H54 (cell line): ENCODE measurements around the gene DCAKD.
A peak's percentile ranks its signal among the peaks of the same experiment; 100 is the strongest.

Source experiments
- DNase-seq: peaks from one replicate; pipeline ENCODE4 v3.0.0; 2011; ENCODE audit warnings: low spot score, mixed read lengths; ENCODE audit not compliant: insufficient read length
- FAIRE-seq: peaks from 3 replicates; lab custom pipeline; 2011; peaks lifted over from hg19 to GRCh38; lab: Jason Lieb, UNC
- POLR2A ChIP-seq: IDR thresholded peaks from 2 replicates; pipeline ENCODE4 v1.6.1; 2011; ENCODE audit warnings: low read depth, mild to moderate bottlenecking, low read length

Gene DCAKD

GRCh38 chr17:45031231-45032173, 19.9 kb downstream of the DCAKD start:
- TF ChIP-seq POLR2A = no peak
- DNase-seq = no peak
- no peak for FAIRE-seq

DNA sequence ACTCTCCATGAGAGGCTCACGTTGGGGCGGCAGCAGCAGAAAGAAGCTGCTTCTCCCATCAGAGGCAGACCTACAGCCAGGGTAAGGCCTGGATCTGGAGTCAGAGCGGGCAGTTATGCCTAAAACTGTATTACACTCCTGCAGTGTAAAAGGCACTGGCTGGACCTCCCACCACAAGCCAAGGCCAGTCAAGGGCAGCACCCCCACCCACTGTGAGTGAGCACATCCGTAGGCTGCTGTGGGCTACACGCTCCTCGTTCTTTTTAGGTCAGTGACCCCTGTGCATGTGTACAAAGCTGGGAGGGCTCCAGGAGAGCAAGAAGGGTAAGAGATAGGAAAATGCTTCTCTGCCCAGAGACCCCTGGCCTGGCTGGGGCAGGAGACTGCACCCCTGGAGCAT, 20.7 kb downstream of the DCAKD start:
- no peak for FAIRE-seq
- no peak for TF ChIP-seq POLR2A
- DNase-seq = no peak

- no peak for TF ChIP-seq POLR2A
- FAIRE-seq (no peak), DNase-seq (no peak)
These were observed 21.5 kb downstream of the DCAKD start for GRCh38 chr17:45029758-45030423.

DNA sequence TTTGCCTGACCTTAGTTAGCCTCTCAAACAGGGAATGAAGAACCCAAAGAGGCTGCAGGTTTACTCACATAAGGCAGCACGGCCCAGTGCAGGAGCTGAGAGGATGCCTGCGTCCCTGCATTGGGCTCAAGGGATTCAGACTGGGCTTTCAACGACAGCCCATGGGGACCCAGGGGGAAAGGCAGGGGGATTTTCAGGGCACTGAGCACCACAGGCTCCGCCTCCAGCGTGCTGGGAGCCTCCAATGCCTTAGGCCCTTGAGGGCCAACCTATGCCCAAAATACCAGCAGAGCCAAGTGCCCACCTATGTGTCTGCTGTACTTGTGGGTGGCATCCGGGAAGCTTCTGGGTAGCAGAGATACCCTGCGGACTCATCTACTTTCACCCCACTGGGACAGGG, 22.3 kb downstream of the DCAKD start:
- no peak for FAIRE-seq
- no peak for TF ChIP-seq POLR2A

DNA sequence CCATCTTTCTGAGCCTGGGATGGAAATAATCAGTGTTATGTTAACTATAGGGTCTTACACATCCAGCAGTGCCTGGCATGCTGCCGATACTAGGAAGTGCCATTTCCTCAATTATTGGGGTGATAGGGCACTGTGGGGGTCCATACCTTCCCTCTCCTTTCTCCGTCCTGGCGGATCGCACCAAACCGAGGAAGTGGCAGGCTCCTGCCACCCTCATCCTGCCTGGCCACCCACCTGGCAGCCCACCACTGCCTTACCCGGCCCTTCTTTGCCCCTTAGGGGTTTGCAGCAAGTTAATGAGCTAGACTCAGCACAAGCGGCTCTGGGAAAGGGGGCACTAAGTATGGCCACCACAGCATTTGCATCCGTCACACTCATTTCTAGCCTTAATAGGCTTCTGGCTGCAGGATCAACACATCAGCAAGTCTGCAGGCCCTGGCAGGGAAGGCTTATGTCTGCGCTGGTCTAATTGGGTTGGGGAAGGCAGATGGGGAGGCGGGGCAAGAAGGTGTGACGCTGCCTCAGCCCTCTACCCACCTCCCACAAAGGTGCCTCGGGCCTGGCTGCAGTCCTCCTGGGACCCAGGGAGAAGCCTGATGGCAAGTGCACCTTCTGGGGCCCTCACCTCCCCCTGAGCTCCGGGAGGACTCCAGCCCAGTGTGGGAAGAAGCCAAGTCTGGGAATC, 28.6 kb downstream of the DCAKD start:
- DNase-seq (no peak), FAIRE-seq (no peak)
- no peak for TF ChIP-seq POLR2A

More for the DNA sequence above, 22.3 kb downstream of the DCAKD start:
- no peak for DNase-seq

DNA sequence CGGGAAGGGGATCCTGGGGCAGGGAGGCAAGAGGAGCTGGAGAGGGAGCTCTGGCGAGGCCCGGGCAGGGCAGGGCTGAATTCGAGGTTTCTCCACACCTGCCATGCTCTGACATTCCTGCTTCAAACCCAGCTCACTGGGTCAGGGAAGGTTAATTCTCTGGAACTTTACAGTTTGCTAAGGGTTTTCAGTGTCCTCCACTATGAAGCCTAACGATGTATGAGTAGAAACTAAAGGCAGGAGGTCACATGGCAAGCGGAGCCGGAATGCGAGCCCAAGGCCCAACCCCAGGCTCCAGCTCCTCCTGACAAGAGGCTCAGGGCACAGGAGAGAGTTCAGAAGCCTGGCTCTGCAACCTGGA, 29.2 kb downstream of the DCAKD start:
- FAIRE-seq = no peak
- no peak for TF ChIP-seq POLR2A
- no peak for DNase-seq

DNA sequence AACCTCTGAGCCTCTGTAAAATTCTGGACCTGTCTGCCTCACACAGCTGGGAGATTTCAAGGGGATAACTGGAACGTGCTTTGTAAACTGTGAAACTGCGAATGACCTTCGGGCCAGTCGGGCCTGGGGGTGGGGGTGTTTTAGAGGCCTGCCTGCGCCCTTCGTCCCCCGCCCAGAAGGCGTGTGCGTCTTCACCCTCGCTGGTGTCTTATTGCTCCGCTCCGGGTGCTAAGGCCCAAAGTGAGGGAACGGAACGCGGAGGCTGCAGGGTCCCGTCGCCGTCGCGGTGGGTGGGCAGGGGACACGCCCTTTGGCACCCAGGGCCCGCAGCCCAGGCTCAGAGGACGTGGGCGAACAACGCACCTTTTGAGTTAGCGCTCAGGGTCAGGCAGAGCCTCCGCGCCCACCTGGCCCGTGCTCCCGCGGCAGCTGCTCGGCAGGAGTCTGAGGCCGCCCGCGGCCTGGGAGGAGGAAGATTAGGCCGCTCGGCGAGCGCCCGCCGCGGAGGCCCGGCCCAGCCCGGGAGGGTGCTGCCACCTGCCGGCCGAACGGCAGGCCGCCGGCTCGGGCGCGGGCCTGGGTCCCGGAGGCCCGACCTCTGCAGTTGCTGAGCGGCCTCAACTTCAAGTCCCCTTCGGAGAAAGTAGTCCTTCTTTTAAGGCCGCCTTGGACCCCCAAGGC, 29.7 kb downstream of the DCAKD start:
- DNase-seq (peak; percentile 99), FAIRE-seq (no peak)
- TF ChIP-seq POLR2A = peak; percentile 24; the same call in 1 of the 2 replicates

DNA sequence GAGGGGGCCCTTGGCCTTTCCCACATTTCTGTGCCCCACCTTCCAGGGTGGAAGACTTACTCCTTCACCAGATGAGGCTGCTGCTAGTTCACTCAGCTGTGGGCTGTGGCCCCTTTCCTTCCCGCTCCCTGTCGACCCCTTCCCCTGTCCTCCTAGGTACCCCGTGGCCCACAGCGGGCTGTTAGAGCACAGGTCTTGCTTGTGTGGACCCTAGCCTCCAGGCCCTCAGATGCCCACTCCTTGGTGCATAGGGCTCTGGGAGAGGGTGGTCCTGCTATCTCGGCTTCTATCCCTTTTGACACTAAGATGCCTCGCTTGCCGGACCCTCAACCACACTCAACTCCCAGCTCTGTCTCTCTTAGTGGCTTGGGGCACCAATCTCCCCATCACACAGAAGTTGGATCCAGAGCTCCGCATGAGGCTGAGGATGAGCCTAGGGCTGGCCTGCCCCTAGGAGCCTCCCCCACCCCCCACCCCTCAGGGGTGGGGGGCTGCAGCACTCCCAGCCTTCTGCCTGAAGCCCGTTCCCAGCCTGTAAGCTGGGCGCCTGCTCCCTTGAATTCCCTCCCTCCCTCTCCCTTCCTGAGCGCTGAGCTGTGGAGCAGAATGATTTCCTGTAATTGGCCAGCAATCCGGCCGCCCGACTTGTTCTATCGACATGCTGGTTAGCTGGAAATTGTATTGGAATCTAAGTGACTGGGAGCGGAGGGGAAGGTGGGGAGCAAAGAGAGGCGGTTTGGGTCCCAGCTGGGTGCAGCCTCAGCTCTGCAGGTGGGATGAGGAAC, 30.9 kb downstream of the DCAKD start:
- FAIRE-seq = no peak
- no peak for DNase-seq
- no peak for TF ChIP-seq POLR2A

- TF ChIP-seq POLR2A = peak; percentile 15; the same call in 1 of the 2 replicates
- peak; percentile 91 for DNase-seq
- FAIRE-seq = no peak
These were observed 32.4 kb downstream of the DCAKD start for GRCh38 chr17:45018848-45019711.

DNA sequence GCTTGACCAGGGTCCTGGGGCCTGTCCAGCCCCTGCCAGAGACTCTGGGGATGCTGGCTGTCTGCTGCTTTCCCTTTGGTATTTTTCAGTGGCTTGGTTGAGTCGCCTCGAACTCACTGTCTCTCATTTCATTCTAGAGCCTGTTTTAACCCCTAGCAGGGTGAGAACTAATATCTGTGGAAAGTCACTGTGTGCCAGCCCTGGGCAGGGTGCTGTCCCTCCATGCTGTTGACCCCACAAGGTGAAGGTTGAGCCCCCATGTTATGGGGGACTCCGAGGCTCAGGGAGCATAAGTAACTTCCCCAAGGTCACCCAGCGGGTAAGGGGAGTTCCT, 33.0 kb downstream of the DCAKD start:
- FAIRE-seq = no peak
- DNase-seq = no peak
- no peak for TF ChIP-seq POLR2A

DNA sequence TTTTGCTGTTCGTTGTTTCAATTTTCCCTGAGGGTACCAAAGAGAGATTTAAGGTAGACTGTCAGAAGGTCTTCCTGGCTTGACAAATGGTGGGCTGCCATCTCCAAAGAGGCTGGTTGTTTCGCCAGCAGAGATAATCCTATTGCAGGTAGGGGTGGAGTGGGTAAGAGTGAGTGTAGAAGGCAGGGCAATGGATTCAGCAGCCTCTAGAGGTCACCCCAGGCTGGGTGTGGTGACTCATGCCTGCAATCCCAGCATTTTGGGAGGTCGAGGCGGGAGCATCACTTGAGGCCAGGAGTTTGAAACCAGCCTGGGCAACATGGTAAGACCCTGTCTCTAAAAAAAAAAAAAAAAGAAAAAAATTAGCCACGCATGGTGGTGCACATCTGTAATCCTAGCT, 34.6 kb downstream of the DCAKD start:
- DNase-seq (no peak), FAIRE-seq (no peak)
- no peak for TF ChIP-seq POLR2A

DNA sequence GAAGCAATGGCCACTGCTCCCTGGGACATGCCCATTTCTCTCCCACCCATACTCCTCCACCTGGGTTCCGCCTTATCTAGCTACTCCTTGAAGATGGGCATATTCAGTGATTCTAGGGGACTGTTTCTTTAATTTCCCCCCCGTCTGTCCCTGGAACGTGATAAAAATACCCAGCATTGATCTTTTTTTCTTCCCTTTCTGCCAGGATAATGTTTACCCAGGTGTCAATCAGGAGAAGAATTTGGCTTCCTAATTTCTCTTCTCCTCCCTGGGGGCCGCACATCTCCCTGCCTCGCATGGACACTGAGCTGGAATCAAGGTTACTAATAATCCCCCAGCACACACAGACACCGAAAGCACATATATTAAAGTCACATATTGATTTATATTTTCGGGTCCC, 35.2 kb downstream of the DCAKD start:
- no peak for TF ChIP-seq POLR2A
- FAIRE-seq (no peak), DNase-seq (no peak)
